SH-SY5Y (cell line): ENCODE data around the gene FAM117A.

ENCODE experiments used
- GATA2 ChIP-seq: IDR thresholded peaks from 2 replicates; pipeline ENCODE4 v1.6.1; 2011; ENCODE audit warnings: mild to moderate bottlenecking, low read depth, low read length
- GATA3 ChIP-seq: IDR thresholded peaks from 2 replicates; pipeline ENCODE4 v1.6.1; 2011; ENCODE audit warnings: low read depth, mild to moderate bottlenecking, low read length, moderate library complexity

DNA sequence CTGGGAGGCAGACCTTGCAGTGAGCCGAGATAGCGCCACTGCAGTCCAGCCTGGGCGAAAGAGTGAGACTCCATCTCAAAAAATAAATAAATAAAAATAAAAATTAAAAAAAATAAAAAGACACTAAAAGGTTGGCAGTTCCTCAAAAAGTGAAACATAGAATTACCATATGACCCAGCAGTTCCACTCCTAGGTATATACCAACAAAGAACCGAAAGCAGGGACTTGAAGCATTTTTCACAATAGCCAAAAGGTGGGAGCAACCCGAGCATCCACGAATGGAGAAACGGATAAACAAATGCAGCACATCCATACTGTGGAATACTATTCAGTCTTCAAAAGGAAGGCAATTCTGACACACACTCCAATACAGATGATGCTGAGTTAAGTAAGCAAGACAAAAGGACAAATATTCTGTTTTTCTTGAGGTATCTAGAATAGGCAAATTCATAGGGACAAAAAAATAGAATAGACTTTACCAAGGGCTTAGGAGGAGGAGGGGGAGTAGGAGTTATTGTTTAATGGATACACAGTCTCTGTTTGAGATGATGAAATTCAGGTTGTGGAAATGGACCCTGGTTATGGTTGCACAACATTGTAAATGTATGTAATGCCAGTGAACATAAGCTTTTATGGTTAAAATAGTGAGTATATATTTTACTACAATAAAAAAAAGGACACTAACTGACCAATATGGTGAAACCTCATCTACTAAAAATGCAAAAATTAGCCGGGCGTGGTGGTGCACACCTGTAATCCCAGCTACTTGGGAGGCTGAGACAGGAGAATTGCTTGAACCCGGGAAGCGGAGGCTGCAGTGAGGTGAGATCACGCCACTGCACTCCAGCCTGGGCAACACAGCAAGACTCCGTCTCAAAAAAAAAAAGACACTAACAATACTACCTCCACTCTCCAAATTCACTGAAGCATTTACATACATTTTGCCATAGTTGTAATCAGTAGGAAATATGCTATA, 29.1 kb downstream of the FAM117A start:
- TF ChIP-seq GATA2 (no peak), GATA3 (no peak)
